GM18526 (cell line): ENCODE results near the gene PTBP3.

Experiments used
- POLR2A ChIP-seq: IDR thresholded peaks from 3 replicates; pipeline ENCODE4 v1.6.1; 2011; ENCODE audit not compliant: insufficient read length; ENCODE audit errors: extremely low read depth

Gene PTBP3

DNA sequence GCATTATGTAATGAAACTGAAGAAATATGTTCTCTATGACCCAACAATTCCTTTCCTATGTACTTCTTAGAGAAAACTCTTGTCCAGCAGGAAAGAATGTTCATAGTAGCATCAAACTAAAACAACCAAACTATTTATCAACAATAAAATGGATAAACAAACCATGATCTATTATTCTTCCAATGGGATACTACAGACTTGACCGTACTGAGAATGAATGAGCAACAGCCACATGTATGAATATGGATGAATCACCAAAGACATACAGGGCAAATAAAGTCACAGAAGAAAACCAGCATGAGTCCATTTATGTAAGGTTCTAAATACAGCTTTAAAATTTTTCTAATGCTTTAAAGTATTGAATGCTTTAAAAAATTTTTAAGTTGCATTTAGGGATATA is 84.7 kb downstream of the PTBP3 start:
- TF ChIP-seq POLR2A: no peak

- TF ChIP-seq POLR2A: no peak
Measured at GRCh38 chr9:112247090-112247489, 86.3 kb downstream of the PTBP3 start.

- no peak for TF ChIP-seq POLR2A
Measured at GRCh38 chr9:112245126-112245525, 88.3 kb downstream of the PTBP3 start.

- TF ChIP-seq POLR2A: no peak
Measured at GRCh38 chr9:112242147-112242804, 91.1 kb downstream of the PTBP3 start.

GRCh38 chr9:112241491-112241890 is 91.9 kb downstream of the PTBP3 start:
- TF ChIP-seq POLR2A: no peak

DNA sequence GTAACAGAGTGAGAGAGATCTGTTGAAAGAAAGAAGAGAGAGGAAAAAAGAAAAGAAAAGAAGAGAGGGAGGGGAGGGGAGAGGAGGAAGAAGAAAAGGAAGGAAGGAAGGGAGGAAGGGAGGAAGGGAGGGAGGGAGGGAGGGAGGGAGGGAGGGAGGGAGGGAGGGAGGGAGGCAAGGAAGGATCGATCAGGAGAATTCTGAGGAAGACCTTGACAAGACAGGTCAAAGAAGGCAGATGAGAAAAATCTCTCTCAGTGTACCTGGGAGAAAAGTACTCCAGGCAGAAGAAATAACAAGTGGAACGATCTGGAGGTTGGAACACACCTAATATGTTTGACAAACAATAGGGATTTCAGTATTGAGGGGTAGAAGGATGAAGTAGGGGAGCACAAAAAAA is 93.7 kb downstream of the PTBP3 start:
- no peak for TF ChIP-seq POLR2A

GRCh38 chr9:112239284-112239683 is 94.1 kb downstream of the PTBP3 start:
- no peak for TF ChIP-seq POLR2A

- no peak for TF ChIP-seq POLR2A
Measured at GRCh38 chr9:112234779-112235178, 98.6 kb downstream of the PTBP3 start.

DNA sequence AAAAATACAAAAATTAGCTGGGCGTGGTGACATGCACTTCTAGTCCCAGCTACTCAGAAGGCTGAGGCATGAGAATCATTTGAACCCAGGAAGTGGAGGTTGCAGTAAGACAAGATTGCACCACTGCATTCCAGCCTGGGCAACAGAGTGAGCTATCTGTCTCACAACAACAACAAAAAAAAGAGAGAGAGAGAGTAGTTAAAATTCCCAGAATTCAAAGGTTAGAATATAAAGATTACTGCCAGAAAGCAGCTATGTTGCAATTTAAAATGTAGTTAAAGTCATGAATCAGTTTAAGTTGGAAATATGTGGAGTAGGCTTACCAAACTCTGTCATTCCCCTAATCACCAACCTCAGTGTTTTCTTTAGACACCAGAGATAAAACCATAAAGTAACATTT is 99.7 kb downstream of the PTBP3 start:
- no peak for TF ChIP-seq POLR2A

DNA sequence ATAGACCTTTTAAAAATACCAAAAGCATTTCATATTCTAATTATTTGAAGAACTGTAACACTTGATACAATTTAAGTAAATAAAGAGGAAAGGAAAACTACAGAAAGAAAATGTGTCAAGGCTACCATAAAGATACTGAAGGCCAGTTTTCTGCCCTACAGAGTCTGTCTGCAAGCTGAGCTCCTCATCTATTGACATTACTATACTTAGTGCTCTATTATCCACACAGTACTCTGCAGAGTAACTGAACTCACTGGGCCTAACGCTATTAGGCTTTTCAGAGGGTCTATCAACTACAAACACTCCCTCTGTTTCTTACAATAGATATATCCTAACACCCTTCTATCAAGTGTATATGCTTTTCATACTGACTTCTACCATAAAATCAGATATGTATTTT is 101.2 kb downstream of the PTBP3 start:
- no peak for TF ChIP-seq POLR2A

DNA sequence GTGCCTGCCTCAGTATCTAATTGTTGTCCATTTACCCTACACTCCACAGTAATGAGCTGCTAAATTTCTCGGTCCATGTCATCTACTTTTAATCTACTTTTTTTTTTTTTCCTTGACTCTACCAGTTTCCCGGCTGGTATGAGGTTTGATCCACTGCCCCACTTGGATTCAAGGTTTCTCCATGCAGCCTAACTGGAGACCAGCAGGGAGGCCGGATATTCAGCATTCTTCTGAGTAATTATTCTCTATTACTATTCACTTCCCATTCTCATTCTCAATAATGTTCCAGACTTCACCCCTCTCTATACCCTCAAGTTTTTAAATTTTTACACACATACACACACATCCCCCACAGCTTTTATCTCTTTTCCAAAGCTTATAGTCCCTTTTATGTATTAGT is 107.3 kb downstream of the PTBP3 start:
- TF ChIP-seq POLR2A: no peak

GRCh38 chr9:112224401-112225289 is 108.8 kb downstream of the PTBP3 start:
- no peak for TF ChIP-seq POLR2A

- no peak for TF ChIP-seq POLR2A
Measured at GRCh38 chr9:112218908-112219307, 114.5 kb downstream of the PTBP3 start.

DNA sequence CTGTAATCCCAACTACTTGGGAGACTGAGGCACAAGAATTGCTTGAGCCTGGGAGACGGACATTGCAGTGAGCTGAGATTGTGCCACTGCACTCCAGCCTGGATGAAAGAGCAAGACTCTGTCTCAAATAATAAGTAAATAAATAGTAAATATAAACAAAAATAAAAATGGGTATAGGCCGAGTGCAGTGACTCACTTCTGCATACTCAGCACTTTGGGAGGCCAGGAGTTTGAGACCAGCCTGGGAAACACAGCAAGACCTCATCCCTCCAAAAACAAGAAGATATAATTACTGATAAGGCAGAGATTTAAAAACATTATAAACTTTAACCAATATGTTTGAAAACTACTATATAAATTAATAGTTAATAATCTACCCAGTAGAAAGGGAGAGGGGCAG is 120.5 kb downstream of the PTBP3 start:
- no peak for TF ChIP-seq POLR2A

DNA sequence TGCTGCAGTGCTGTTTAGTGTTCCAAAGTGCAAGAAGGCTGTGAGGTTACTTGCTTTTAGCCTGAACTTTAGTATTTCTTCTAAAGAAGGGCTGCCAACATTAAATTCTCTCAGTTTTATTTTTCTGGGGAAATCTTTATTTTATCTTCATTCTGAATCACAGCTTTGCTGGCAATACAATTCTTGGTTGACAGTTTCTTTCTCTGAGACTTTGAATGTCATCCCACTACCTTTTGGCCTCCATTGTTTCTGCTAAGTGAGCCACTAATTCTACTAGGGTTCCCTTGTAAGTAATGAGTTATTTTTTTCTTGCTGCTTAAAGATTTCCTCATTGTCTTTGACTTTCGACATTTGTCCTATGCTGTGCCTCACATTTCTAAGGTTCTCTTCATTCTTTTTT is 126.0 kb downstream of the PTBP3 start:
- no peak for TF ChIP-seq POLR2A

DNA sequence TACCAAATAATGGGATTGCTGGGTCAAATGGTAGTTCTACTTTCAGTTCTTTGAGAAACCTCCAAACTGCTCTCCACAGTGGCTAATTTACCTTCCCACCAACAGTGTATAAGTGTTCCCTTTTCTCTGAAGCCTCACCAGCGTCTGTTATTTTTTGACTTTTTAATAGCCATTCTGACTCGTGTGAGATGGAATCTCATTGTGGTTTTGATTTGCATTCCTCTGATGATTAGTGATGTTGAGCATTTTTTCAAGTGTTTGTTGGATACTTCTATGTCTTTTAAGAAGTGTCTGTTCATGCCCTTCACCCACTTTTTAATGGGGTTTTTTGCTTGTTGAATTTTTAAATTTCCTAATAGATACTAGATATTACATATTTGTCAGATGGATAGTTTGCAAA is 129.9 kb downstream of the PTBP3 start:
- no peak for TF ChIP-seq POLR2A

DNA sequence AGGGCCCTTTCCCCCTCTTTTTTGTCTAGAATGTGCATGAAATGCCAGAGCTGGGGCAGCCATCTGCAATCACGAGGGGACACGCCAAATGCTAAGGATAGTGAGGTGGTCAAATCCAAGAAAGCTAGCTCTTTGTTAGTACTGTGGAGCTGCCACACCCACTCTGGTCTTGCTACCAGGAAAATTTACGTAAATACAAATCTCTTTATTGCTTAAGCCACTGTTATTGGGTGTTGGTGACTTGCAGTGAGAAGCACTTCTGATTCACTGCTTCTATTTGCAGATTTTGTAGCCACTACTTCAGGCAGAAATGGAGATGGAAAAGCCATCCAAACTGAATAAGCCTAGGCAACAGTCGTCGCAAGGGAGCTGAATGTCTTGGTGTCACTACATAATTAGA is 132.7 kb downstream of the PTBP3 start:
- no peak for TF ChIP-seq POLR2A

DNA sequence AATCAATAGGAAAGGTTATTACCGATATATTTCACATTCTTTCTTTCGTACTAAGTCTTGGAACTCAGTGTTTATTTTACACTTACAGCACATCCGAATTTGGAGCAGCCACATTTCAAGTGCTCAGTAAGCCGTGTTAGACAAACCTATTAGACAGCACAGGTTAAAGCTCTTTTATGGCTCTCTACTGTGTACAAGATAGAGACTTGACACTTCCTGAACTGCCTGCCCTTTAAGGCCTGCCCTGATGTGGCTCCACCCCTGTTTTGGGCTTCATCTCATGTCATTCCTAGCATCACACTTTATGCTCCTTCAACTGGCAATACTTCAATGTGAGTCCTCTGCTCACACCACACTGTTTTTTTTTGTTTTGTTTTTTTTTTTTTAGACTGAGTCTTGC is 134.8 kb downstream of the PTBP3 start:
- no peak for TF ChIP-seq POLR2A
